Middle frontal gyrus (tissue), 1 donor: Measurements from ENCODE around the gene SLC35F3.

Experiments used
- DNase-seq: peaks from one replicate; pipeline ENCODE4 v3.0.0-alpha.2; 2015; ENCODE audit warnings: low spot score; ENCODE audit errors: extremely low spot score

The SLC35F3 gene

DNA sequence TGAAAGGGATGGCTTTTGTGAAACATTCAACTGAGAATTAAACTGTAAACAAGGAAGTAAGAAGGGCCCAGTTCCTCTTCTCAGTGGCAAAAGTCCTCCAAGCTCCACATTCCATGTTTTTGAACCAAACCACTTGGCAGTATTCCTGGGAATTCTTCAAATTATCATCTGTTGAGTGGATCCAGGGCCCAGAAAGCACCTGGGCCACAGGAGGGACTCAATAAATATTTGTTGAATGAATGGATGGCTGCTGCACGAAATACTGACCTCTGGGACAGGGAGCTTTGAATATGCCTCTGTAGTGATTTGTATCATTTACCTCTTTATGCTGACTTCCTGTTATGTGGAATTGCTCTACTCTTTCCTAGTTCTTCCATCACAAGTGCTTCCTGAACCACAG is 4.7 kb downstream of the SLC35F3 start:
- DNase-seq: no peak

DNA sequence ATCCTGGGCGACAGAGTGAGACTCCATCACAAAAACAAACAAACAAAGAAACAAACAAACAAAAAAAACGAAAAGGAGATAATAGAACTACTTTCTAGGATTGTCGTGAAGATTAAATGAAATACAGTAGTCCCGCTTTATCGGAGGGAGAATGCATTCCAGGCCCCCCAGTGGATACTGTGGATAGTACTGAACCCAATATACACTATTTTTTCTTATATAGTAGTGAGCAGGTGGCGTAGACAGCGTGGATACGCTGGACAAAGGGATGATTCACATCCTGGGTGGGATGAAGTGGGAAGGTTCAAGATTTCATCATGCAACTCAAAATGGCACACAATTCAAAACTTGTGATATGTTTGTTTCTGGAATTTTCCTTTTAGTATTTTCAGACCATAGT is 8.0 kb downstream of the SLC35F3 start:
- DNase-seq: no peak

DNA sequence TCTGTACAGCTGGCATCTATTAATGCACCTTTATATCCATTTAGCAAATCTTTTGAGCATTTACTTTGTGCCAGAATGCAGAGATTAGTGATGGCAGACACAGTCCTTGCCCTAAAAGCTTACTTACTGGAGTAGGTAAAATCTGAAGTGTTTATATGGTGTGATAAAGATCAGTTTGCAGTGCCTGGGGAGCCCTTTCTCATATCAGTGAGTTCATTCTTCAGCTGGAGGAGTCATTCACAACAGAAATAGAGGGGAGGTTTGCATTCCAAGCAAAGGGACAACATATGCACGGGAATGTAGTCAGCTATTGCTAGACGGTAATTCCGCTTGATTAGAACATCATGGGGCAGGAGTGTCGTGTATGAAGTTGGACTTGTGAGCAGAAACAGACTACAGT is 8.4 kb downstream of the SLC35F3 start:
- DNase-seq: no peak

DNA sequence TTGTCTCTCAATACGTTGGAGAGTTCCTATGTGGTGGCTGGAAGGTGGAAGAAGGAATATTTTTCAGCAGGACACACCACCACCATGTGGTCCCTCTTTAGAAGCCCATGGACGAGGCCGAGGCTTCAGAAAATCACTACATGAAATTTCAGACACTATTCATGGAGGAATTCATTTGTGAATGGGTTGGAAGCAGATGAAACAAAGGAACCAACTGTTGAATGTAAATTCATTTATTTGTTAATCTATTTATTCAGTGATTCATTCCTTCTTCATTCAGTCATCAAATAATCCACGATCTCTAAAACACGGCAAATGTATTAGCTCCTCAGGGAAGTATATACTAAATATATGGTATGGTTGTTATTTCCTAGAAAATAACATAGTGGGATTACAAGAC is 12.2 kb downstream of the SLC35F3 start:
- no peak for DNase-seq

DNA sequence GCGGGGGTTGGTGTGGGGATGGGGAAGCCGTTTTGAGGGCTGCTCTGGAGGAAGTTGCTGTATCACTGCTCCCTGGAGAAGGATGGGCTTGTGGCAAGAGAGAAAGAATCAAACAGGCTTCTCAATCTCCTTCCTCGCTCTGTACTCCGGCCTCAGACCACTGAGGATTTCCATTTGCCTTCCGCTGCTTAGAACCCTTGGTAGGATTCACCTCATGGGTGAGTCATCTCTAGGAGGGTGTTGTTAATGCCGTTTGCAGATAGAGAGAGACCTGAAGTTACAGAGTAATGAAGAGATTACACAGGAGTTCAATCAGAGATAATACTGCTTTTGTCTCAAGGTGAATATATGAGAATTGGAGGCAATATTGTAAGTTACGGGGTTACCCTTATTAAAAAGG is 15.3 kb downstream of the SLC35F3 start:
- no peak for DNase-seq

DNA sequence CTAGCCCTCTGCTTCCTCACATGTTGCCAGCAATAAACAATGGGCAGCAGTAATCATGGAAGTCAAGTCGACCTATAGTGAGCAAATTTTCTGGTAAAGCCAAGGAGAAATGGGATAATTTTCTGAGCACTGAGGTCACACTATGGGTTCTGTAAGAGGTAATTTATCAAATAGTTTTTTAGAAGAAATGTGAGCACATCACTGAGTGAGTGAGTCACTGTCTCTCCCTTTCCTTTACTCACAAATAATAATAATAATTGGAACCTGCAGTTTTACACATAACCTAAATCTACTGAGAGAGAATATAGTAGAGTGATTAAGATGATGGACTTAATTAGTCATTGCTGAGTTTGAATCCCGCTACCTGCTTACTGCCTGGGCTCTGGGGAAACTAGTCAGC is 23.6 kb downstream of the SLC35F3 start:
- no peak for DNase-seq

DNA sequence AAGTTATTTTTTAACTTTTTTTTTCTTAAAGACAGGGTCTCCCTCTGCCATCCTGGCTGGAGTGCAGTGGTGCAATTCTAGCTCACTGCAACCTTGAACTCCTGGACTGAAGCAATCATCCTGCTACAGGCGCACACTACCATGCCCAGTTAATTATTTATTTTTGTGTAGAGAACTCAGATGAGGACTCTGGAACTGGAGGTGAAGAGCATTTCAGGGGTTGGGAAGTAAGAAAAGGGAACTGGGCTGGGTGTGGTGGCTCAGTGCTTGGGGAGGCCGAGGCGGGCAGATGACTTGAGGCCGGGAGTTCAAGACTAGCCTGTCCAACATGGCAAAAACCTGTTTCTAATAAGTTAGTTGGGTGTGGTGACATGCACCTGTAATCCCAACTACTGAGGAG is 28.9 kb downstream of the SLC35F3 start:
- no peak for DNase-seq

DNA sequence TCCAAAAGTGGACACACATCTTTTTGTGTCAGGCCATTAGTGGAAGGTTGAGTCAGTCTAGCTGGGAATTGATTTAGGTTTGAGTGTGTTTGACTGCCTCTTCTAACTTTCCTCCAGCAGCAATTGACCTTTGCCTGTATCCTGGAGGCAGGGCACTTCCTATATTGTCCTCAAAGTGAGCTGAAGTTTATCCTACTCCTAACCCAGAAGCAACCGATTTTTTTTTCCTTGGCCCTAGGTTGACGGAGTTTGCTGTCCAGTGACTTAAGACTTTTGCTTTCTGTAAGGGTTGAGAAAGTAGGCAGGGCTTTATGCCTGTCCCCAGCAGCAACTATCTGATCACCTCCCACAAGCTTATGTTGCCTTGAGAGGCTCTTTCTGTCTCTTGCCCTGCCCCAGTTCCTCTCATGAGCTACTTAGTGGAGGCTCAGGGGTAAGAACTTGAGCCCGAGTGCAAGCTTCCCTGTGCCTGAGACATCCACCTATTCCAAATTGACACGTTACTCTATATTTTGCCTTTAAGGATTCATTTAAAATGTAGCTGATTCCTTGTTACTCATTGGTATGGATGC is 30.9 kb downstream of the SLC35F3 start:
- DNase-seq: no peak

DNA sequence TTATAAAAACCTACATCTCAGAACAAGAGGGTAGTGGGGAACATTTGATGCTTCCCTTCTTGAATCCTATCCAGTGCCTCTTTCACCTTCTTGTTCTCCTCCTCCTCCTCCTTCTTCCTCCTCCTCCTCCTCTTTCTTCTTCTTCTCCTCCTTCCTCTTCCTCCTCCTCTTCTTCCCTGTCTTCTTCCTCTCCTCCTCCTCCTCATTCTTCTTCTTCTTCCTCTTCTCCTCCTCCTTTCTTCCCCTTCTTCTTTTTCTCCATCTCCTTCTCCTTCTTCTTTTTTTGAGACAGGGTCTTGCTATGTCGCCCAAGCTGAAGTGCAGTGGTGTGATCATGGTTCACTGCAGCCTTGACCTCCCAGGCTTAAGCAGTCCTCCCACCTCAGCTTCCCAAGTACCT is 31.9 kb downstream of the SLC35F3 start:
- DNase-seq: no peak

DNA sequence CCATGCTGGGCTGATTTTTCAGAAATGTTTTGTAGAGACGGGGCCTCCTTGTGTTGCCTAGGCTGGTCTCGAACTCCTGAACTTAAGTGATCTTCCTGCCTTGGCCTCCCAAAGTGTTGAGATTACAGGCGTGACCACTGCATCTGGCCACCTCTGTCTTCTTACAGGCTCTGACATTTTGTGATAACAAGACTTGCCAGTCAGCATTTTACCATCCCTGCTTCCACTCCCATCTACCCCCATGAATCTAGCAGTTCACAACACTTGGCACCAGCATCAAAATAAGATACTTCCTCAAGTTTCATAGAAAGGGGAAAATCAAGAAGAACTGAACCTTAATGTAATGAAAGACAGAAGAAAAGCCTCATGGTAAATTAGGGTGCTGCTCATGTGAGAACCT is 32.4 kb downstream of the SLC35F3 start:
- DNase-seq: no peak

DNA sequence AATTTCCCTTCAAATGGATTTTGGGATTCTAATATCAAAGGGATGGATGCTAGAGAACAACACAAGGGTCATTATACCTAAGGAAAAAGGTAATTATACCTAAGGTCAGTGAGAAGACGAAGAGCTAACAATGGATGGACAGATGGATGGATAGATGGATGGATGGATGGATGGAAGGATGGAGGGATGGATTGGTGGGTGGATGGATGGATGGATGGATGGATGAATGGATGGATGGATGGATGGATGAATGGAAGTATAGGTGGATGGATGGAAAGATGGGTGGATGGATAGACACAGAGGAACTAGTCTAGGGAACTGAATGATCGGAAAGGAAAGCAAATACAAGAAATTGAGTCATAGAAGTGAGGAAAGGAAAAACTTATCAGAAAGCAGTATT is 34.0 kb downstream of the SLC35F3 start:
- no peak for DNase-seq

DNA sequence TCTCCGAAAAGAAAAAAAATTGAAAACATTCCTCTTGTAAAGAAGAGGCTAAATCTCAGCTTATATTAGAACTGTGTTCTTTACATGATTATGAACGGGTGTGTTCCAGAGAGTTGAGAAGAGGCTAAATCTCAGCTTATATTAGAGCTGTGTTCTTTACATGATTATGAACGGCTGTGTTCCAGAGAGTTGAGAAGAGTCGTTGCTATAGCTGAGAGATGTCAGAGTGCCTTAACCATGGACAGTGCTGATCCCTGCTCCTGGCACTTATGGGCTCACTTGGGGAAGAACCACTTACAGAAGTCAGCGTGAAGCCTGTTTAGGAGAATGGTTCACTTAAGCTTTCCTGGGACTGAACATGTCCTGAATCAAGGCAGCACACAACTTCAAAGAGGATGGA is 35.0 kb downstream of the SLC35F3 start:
- DNase-seq: no peak

DNA sequence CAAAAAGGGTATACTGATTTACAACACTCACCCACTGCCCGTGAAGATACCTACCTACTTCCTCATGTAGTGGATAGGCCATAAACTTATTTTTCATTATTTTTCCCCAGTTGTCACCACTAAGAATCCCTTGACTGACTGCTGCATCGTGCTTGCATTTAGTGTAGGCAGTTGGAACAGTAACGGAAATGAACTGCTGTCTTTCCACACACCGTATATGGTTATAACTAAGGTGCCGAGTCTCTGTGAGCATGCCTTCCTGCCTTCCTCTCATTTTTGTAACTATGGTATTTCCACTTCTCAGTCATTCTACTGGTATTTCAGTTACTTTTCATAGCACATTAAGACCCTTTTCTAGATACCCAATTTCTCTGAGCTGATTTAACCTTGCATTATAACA is 36.4 kb downstream of the SLC35F3 start:
- DNase-seq: no peak

DNA sequence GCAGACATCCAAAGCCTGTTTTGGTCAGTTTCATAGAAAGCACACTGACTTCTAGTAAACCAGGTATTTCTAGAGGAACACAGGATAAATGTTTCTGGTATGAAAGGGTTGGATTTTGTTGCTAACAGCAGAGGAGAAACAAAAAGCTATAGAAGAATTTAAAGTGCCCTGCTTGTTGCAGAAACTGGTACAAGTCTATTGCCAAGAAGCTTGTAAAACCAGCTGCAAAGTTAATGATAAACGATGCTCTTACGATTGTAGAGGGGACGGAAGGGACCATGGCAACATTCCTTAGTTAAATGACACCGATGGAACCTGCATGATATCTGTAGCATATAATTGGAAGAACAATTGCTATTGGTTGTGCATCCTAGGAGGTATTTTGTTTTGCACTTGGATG is 40.1 kb downstream of the SLC35F3 start:
- DNase-seq: no peak

DNA sequence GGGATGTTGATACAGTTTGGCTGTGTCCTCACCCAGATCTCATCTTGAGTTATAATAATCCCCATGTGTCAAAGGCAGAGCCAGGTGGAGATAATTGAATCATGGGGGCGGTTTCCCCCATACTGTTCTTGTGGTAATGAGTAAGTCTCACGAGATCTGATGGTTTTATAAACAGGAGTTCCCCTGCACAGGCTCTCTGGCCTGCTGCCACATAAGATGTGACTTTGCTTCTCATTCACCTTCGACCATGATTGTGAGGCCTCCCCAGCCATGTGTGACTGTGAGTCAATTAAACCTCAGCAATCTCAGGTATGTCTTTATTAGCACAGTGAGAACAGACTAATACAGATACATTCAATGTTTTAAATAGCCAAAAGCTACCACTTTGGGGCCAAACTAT is 41.1 kb downstream of the SLC35F3 start:
- DNase-seq: no peak

DNA sequence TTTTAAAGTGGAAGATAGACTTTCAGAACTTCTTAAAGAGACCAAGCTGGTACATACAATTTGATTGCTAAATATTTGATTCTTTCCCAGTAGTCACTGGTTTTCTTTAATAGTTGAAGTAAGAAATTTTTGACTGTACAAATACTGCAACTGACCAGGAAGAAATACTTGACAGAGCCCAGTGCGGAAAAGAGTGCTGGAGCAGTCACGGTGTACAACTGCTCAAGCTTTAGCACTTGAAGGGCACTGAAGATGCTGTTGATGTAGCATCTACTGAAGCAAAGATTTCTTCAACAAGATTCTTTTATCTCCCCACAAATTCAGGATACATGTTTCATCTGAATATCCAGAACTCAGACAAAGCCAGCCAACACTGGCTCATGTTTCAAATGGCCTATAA is 41.5 kb downstream of the SLC35F3 start:
- DNase-seq: no peak

DNA sequence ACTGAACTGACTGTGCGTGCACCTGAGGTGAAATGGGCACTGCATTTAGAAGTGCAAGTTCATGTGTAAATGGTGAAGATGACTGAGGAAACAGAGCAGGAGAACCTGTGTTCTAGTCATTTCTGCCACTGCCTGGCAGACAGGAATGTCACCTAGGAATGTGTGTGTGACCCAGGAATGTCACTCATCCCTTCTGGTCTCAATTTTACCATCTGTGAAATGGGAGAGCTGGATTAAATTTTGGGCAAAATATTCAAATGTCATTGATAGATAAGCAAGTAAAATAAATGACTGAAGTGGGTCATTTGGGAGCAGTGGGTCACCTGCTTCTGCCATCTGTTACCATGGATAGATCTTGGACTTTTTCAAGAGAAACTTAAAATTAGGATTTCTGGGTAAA is 42.2 kb downstream of the SLC35F3 start:
- no peak for DNase-seq

DNA sequence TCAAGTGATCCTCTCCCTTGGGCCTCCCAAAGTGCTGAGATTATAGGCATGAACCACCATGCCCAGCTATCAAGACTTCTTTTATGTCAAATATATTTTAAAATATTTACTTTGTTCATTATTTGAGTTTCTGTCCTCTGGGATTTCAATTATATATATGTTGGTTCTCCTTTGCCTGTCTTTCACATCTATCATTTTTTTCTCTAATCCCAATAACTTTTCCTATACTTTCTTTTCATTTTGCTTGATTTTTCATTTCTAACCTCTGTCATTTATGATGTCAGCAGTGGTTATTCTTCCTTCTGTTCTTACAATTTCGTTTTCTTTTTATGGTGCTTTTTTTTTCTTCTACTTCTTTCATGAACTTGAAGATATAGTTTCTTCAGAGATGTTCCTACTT is 47.3 kb downstream of the SLC35F3 start:
- no peak for DNase-seq

DNA sequence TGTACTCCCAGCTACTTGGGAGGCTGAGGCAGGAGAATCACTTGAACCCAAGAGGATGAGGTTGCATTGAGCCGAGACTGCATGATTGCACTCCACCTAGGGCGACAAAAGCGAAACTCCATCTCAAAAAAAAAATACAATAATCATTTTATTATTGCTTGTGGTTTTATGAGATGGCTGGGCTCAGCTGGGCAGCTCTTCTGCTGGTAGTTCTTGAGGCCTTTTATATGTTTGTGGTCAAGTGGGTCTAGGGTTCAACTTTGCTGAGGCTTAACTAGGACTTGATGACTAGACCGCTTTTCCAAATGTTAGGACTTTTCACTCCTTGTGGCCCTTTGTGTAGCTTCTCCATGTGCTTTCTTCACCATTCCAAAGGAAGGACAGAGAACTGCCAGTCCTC is 53.2 kb downstream of the SLC35F3 start:
- no peak for DNase-seq

DNA sequence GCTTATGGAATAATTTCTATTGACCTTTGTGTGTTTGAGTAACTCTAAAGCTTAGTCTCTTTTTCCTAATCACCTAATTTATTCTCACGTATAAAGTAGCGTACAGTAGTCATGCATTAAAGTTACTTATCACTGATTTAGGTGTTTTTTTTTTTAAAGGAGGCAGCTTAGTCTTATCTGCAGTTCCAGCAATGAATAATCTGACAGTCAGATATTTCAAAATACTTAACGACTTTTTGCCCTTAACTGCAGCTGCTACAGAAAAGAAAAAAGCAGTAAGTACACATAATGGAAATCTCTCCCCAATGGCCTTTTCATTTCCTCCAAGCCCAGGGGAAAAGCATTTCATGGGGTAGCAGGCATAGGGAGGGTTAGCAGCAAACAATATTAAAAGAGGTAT is 54.6 kb downstream of the SLC35F3 start:
- no peak for DNase-seq

DNA sequence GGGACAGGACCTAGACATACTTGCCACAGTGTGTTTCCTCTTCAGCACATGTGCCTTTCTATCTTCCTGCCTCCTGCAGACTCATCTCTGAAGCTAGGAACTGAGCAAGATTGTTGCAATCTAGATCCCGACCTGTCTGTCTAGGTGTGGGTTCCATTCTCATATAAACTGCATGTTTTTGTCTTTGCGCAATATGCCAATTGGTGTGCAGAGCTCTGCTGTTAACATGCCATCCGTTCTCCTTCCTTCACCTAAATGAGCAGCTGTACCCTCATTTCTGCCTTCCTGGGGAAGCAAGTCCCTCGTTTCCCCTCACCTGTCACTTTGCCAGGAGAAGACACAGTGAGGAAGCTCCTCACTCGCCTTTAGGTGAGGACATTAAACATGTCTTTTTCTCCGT is 55.5 kb downstream of the SLC35F3 start:
- no peak for DNase-seq

DNA sequence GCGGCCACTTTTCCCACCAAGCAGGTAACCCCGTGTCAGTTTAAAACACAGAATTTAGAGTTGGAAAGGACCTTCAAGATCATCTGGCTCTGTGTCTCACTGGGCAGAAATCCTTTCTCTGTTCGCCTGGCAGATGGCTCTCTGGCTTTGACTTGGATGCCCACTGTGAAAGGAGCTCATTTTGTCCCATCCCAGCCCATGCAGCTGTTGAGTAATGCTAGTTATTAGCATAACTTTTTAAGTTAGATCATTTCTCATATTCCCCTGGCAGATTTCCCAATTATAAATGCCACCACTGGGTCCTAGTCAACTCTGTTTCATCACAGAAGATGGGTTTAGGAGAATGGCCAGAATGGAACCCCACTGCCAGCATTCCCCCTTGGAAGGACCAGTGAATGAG is 55.9 kb downstream of the SLC35F3 start:
- no peak for DNase-seq

DNA sequence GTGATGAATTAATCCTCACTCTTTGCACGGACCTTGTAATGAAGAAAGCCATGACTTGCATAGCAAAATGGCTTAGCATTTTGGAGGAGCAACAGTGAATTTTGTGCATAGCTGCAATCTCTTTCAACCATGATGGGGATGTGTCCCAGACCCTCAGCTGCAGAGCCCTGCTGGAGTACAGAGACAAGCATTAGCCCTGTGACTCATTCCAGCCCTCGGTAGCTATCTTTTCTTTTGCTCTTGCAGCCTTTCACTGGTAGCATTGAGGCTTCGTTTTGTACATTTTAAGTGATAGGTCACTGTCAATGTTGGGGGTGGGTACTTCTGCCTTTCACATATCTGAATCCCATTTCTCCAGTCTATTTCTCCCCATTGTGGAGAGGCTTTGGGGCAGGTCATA is 58.4 kb downstream of the SLC35F3 start:
- DNase-seq: no peak

DNA sequence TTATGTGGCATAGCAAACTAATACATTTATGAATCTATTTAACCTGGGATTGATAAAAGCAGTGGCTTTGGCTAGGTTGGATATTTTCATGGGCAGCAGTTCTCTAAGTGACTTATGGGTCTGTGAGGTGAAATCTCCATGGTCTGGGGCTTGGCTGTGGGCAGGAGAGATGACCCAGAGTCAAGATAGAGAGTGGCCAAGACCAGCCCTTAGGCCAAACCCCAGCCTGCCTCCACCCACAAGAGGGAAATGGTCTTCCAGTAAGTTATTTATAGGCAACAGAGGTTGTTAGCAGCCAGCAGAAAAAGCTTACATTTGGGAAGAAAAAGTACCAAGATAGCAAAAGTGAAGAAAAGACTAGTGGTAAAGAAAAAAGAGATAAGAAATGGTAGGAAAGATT is 61.4 kb downstream of the SLC35F3 start:
- no peak for DNase-seq
